SU-DHL-6 (cell line): Measurements from ENCODE around the gene BTBD2.

ENCODE experiments used
- EZH2phosphoT487 ChIP-seq: fragments of 200-600 bp; sonication (generic), shearing (Covaris generic); conservative IDR thresholded peaks from 2 replicates; pipeline ENCODE4 v1.6.1; 2018; ENCODE audit warnings: mild to moderate bottlenecking, antibody characterized with exemption, low read length, moderate library complexity, mixed read lengths
- TF ChIP-seq, protein P1 (sequence below): fragments of 200-600 bp; sonication (generic); IDR thresholded peaks from one replicate; pipeline ENCODE4 v1.5.1; 2017; ENCODE audit warnings: antibody characterized with exemption, mild to moderate bottlenecking, low read length, moderate library complexity; ENCODE audit not compliant: insufficient read depth, poor library complexity, severe bottlenecking

GRCh38 chr19:2010135-2010668 lies 5.3 kb downstream of the BTBD2 start:
- TF ChIP-seq, protein P1, sequence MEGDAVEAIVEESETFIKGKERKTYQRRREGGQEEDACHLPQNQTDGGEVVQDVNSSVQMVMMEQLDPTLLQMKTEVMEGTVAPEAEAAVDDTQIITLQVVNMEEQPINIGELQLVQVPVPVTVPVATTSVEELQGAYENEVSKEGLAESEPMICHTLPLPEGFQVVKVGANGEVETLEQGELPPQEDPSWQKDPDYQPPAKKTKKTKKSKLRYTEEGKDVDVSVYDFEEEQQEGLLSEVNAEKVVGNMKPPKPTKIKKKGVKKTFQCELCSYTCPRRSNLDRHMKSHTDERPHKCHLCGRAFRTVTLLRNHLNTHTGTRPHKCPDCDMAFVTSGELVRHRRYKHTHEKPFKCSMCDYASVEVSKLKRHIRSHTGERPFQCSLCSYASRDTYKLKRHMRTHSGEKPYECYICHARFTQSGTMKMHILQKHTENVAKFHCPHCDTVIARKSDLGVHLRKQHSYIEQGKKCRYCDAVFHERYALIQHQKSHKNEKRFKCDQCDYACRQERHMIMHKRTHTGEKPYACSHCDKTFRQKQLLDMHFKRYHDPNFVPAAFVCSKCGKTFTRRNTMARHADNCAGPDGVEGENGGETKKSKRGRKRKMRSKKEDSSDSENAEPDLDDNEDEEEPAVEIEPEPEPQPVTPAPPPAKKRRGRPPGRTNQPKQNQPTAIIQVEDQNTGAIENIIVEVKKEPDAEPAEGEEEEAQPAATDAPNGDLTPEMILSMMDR = no peak
- TF ChIP-seq EZH2phosphoT487 = no peak
